Retina (tissue), 1 donor: ENCODE data around the gene KRTAP13-3.

Experiments used
- DNase-seq: peaks from one replicate; pipeline ENCODE4 v3.0.0-alpha.2; 2016

KRTAP13-3 gene

GRCh38 chr21:30425826-30426225 lies at the start of gene KRTAP13-3:
KRTAP13-3 (minus strand) TSS chr21:30425926; CDS start chr21:30425912, 14 bp downstream.
- no peak for DNase-seq

GRCh38 chr21:30468900-30469714 lies 43.4 kb upstream of the KRTAP13-3 start:
- no peak for DNase-seq

- no peak for DNase-seq
These were observed 38.0 kb upstream of the KRTAP13-3 start for GRCh38 chr21:30463713-30464112.

GRCh38 chr21:30448514-30448913 lies 22.8 kb upstream of the KRTAP13-3 start:
- no peak for DNase-seq

GRCh38 chr21:30447056-30447455 lies 21.3 kb upstream of the KRTAP13-3 start:
- no peak for DNase-seq

- no peak for DNase-seq
These were observed 18.5 kb upstream of the KRTAP13-3 start for GRCh38 chr21:30444204-30444603.

GRCh38 chr21:30443226-30443625 lies 17.5 kb upstream of the KRTAP13-3 start:
- no peak for DNase-seq

- no peak for DNase-seq
These were observed 14.2 kb upstream of the KRTAP13-3 start, which contains the start of gene KRTAP15-1 for GRCh38 chr21:30439975-30440374. KRTAP15-1 (plus strand) TSS chr21:30440275; CDS start chr21:30440328, 53 bp downstream.

- DNase-seq: no peak
These were observed 11.4 kb upstream of the KRTAP13-3 start for GRCh38 chr21:30437010-30437565.

- DNase-seq: peak; percentile 3
These were observed 8.4 kb upstream of the KRTAP13-3 start for GRCh38 chr21:30434033-30434631.

- DNase-seq: no peak
These were observed 4.5 kb upstream of the KRTAP13-3 start, which contains the start of gene KRTAP13-4 for GRCh38 chr21:30430170-30430655. KRTAP13-4 (plus strand) TSS chr21:30430220; CDS start chr21:30430276, 56 bp downstream.

- DNase-seq: no peak
These were observed 1.0 kb upstream of the KRTAP13-3 start for GRCh38 chr21:30426731-30427130.

- no peak for DNase-seq
These were observed 9.7 kb downstream of the KRTAP13-3 start for GRCh38 chr21:30415993-30416392.

GRCh38 chr21:30408782-30409494 lies 16.8 kb downstream of the KRTAP13-3 start:
- no peak for DNase-seq

GRCh38 chr21:30395731-30396130 lies 30.0 kb downstream of the KRTAP13-3 start, which contains the start of gene KRTAP13-1:
KRTAP13-1 (plus strand) TSS chr21:30396031; CDS start chr21:30396087, 56 bp downstream.
- DNase-seq: no peak

- DNase-seq: no peak
These were observed 34.2 kb downstream of the KRTAP13-3 start for GRCh38 chr21:30391492-30392025.

GRCh38 chr21:30382201-30382600 lies 43.5 kb downstream of the KRTAP13-3 start:
- DNase-seq: no peak
